Naive thymus-derived CD8-positive, alpha-beta T cell (primary cell): Measurements from ENCODE around the gene MEFV. TPM values are rescaled to one million over a fixed set of nuclear protein-coding genes. Genes with fewer than 3 reads are reported as not detected.

ENCODE experiments used
- ATAC-seq, 2 donors: fragments of 150-1000 bp; cut with Tn5 transposase in 1 of 2; sonication (Bioruptor Pico), chemical (Tn5 transposase) in 1 of 2; 1 replicate in 1 of 2; 2 replicates in 1 of 2; pipeline ENCODE4 v1.10.0; 2021; ENCODE audit warnings: mild to moderate bottlenecking in 2 of 2, moderate library complexity in 2 of 2
- POLR2A ChIA-PET: fragments of 350-600 bp; sonication (Branson Sonifier 250); formaldehyde crosslinking; loops from one replicate; lab custom pipeline; 2021; ENCODE audit warnings: antibody characterized with exemption; lab: Charles Lee
- DNase-seq, 10 donors: peaks; one replicate each; pipeline versions ENCODE4 v3.0.0 to v3.0.0-alpha.2; 2020 to 2022
- H3K27ac Mint-ChIP-seq, 10 donors: one replicate each; pipeline ENCODE4 v1.8.0; 2020 to 2022; ENCODE audit warnings: mild to moderate bottlenecking in 10 of 10, mixed read lengths in 10 of 10, moderate library complexity in 4 of 10, inconsistent platforms in 1 of 10
- H3K27me3 Mint-ChIP-seq, 5 donors: one replicate each; pipeline ENCODE4 v1.8.0; 2021 to 2022; ENCODE audit warnings: mixed read lengths in 5 of 5
- H3K36me3 Mint-ChIP-seq, 3 donors: one replicate each; pipeline ENCODE4 v1.8.0; 2020 to 2022; ENCODE audit warnings: mixed read lengths in 3 of 3, mild to moderate bottlenecking in 2 of 3, inconsistent platforms in 1 of 3
- H3K4me1 Mint-ChIP-seq, 4 donors: one replicate each; pipeline ENCODE4 v1.8.0; 2021 to 2022; ENCODE audit warnings: mixed read lengths in 4 of 4
- H3K4me3 Mint-ChIP-seq, 10 donors: one replicate each; pipeline ENCODE4 v1.8.0; 2020 to 2022; ENCODE audit warnings: mild to moderate bottlenecking in 10 of 10, mixed read lengths in 10 of 10, moderate library complexity in 6 of 10, inconsistent platforms in 1 of 10
- H3K9me3 Mint-ChIP-seq, 9 donors: one replicate each; pipeline ENCODE4 v1.8.0; 2020 to 2022; ENCODE audit warnings: mixed read lengths in 9 of 9, mild to moderate bottlenecking in 3 of 9, inconsistent platforms in 1 of 9, moderate library complexity in 1 of 9
- polyA plus RNA-seq, 3 donors: library from polyadenylated mRNA; unstranded; fragments of 300-500 nt; fragmentation: Illumina TruSeq; gene quantifications; one replicate each; pipeline ENCODE4 v1.2.3, GENCODE V29; 2021
- total RNA-seq, 8 experiments: library from RNA in 2 of 8; stranded (reverse) in 2 of 8; gene quantifications; one replicate each; pipeline ENCODE4 v1.2.3 and lab custom pipeline; 2021 to 2026

MEFV gene
- total and polyA plus RNA-seq, 5 experiments from 2014 or later = 0.41 to 0.60 TPM; not detected in 3

DNA sequence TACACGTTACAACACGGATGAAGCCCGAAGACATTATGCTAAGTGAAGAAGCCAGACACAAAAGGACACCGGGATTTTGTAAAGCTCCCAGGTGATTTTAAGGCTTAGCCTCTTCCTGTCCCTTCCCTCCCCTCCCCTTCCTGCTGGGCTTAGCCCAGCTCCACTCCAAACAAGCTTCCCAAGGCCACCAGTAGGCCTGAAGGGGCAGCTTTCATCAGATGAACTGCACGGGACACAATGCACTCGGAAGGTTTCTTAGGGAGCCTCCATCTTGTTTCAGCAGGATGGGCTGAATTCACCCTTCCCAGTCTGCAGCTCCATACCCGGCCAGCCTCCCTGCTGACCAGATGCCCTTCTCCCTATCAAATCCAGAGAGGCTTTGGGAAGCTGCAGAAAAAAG lies 10.4 kb downstream of the MEFV start:
- Mint-ChIP-seq H3K4me3 (no peak overlapping the region), H3K27ac (no peak overlapping the region), H3K27me3 (peaks cover 0 to 13% (median 3%) of the 10 kb centered on the region in 5 donors), H3K4me1 (peaks cover 0 to 3% (median 1%) of the 10 kb centered on the region in 4 donors), H3K9me3 (no peaks in the 10 kb centered on the region), H3K36me3 (peaks cover 0 to 4% (median 2%) of the 10 kb centered on the region in 3 donors)
- ATAC-seq = no peak
- POLR2A ChIA-PET = no interaction called here
- no peak for DNase-seq

DNA sequence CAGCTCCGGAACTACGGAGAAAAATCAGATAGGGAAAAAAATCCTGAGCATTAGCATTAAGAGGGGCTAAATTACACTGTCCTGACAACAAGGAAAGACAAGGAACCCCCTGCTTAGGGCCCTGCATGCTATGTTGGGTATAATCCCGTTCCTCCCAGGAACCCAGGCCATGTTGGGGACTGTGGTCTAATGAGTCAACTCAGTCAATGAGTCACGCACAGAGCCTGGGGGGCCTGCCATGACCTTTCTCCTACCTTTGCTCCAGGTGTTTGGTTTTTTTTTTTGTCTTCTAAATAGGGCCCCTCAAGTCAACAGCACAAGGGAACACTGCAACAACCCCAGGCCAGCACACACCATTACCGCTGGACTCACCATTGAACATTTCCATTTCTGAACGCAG lies 12.6 kb downstream of the MEFV start:
- Mint-ChIP-seq H3K36me3 (peaks cover 0 to 4% (median 2%) of the 10 kb centered on the region in 3 donors), H3K27ac (peak overlapping the region in 1 of 10 donors; percentile 67), H3K4me1 (peaks cover 0 to 3% (median 1%) of the 10 kb centered on the region in 4 donors), H3K27me3 (peaks cover 2 to 14% (median 4%) of the 10 kb centered on the region in 5 donors), H3K9me3 (no peaks in the 10 kb centered on the region), H3K4me3 (no peak overlapping the region)
- POLR2A ChIA-PET = no interaction called here
- no peak for ATAC-seq
- no peak for DNase-seq

DNA sequence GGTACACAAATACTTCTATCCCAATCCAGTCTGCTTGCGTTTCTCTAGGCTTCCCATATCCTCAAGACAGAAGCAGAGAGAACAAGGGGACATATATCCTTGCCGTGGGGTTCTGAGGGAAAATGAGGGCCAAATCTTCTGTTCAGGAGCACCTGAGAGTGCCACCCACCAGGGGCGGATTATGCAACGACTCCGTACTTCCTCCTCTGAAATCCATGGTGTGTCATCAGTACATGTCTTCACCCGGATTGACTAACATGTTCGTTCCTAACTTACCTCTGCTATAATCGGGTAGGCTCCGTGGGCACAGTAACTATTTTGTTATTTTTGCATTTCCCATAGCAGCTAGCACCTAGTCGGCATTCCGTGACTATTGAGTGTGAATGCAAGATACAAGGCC lies 13.7 kb downstream of the MEFV start:
- peaks cover 0 to 3% (median 1%) of the 10 kb centered on the region in 4 donors for H3K4me1 Mint-ChIP-seq
- H3K9me3 Mint-ChIP-seq = no peaks in the 10 kb centered on the region
- H3K27ac Mint-ChIP-seq = no peak overlapping the region
- ATAC-seq (no peak), DNase-seq (no peak)
- H3K4me3 Mint-ChIP-seq = no peak overlapping the region
- H3K36me3 Mint-ChIP-seq = peaks cover 0 to 4% (median 2%) of the 10 kb centered on the region in 3 donors
- peaks cover 2 to 13% (median 4%) of the 10 kb centered on the region in 5 donors for H3K27me3 Mint-ChIP-seq
- POLR2A ChIA-PET = interaction anchor here (0.6 to 0.7 kb wide), 3 partner anchors 9 to 330 kb away, joined by 3 to 5 read pairs (median 5); no protein-coding TSS in a partner anchor

DNA sequence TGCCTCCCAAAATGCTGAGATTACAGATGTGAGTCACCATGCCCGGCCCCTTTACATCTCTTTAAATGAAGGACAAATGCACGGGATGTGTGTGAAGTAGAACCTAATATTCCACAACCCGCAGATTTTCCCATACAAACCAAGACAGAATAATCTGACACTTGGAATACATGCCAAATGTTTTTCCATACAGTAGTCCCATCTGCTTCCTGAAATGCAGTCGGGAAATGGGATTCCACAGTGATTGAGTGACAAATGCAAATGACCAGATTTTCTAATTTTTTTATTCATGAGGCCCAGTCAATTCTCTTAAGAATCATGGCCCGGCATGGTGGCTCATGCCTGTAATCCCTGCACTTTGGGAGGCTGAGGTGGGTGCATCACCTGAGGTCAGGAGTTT lies 14.7 kb downstream of the MEFV start:
- H3K4me3 Mint-ChIP-seq = no peak overlapping the region
- H3K27me3 Mint-ChIP-seq = peaks cover 2 to 13% (median 4%) of the 10 kb centered on the region in 5 donors
- H3K27ac Mint-ChIP-seq = no peak overlapping the region
- ATAC-seq (no peak), DNase-seq (no peak)
- POLR2A ChIA-PET = interaction anchor here (0.6 to 0.7 kb wide), 3 partner anchors 8 to 331 kb away, joined by 3 to 5 read pairs (median 4); no protein-coding TSS in a partner anchor
- H3K36me3 Mint-ChIP-seq = peaks cover 0 to 4% (median 2%) of the 10 kb centered on the region in 3 donors
- H3K4me1 Mint-ChIP-seq = peaks cover 0 to 3% (median 1%) of the 10 kb centered on the region in 4 donors
- H3K9me3 Mint-ChIP-seq = peaks cover 0 to 3% (median 0%) of the 10 kb centered on the region in 9 donors

DNA sequence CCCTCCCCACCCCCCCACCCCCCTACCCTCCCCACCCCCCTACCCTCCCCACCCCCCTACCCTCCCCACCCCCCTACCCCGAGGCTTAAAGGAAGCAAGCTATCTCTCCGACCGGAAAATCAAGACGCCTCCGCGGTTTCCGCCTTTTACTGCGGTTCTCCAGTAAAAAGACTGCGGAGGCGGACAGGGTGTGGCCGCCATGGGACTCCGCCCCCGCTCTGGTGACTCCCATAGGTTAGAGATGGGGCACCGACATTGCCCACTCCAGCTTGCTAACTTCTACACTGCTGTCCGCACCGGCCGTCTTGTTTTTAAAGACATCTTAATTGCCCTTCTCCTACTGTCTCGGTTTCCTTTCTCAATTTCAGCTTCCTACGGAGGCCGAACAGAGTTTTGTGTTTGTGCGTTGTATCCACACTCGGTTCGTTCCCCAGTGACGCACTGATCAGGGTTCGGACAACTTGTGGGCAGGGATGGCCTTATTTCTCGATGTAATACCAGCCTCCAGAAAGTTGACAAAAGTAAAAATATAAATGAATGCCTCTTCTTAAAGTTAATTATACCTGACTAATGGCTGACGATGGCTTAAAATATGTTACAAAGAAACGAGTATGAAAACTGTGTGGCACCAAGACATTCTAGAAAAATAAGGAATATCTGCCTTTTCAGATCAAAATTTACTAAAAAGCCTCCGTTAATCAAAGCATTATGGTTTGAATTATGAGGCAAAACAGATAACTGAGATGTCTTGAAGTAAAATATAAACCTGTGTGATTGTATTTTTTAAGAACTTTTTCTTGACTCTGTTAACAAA lies 20.4 kb downstream of the MEFV start:
- Mint-ChIP-seq H3K9me3 (peaks cover 0 to 5% (median under 1%) of the 10 kb centered on the region in 9 donors), H3K4me3 (peak overlapping the region; percentile 68 to 82 (median 76)), H3K36me3 (peaks cover 11 to 25% (median 24%) of the 10 kb centered on the region in 3 donors), H3K4me1 (peaks cover 16 to 36% (median 34%) of the 10 kb centered on the region in 4 donors), H3K27ac (peak overlapping the region; percentile 48 to 92 (median 84)), H3K27me3 (peaks cover 0 to 2% (median 1%) of the 10 kb centered on the region in 5 donors)
- no peak for ATAC-seq
- peak in 8 of 10 donors; percentile 39 to 70 (median 48) for DNase-seq
- POLR2A ChIA-PET = interaction anchor here (0.6 to 4.0 kb wide), 19 partner anchors 10 to 221 kb away, joined by 3 to 25 read pairs (median 4); partner anchors contain the start of genes NAA60, ZNF213, ZNF263 and ZNF597

DNA sequence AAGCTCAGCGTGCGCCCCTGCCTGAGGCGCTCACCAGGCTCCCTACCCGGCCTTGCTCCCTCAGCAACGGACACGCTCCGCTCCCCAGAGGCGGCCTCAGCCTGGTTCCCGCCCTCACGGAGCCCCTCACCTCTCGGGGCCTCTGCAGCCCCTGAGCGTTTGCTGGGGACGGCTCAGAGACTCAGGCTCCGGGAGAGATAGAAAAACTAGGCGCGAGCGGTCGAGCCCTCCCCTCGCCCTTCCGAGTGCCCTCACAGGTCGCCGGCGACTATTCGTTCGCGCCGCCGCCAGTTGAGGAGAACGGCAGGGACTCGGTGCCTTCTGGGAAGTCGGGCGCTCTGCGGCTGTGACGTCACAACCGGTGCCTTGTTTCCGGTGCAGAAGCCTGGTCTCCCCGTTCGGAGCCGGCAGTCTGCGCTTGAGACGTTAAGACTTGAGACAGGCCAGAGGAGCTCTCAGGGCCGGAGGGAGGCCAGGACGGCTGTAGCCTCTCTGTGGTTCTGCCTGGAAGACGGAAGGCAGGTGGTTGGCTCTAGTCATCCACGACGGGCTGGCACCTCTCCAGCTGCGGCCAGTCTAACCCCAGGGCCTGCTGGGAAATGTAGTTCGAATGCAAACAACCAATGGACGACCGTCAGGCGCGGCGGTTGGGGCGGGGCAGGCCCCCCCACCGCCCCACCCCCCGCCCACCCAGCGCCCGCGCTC lies 21.4 kb downstream of the MEFV start, which contains the start of gene ZNF200:
Gene ZNF200 (minus strand): TSS at position 302 of the 705 bp plus-strand sequence. CDS start 1,403 bp downstream, outside the sequence.
- POLR2A ChIA-PET = interaction anchor here (0.6 to 4.0 kb wide), 23 partner anchors 9 to 222 kb away, joined by 3 to 25 read pairs (median 5); partner anchors contain the start of genes NAA60, ZNF174, ZNF263 and ZNF597
- ATAC-seq (peak; percentile 92 to 94), DNase-seq (peak; percentile 85 to 99 (median 92))
- H3K27me3 Mint-ChIP-seq = peaks cover 0 to under 1% (median 0%) of the 10 kb centered on the region in 5 donors
- peak within 1 kb of the TSS; percentile 90 to 99 (median 98) for H3K27ac Mint-ChIP-seq
- peaks cover 0 to 15% (median 10%) of the 10 kb centered on the region in 9 donors for H3K9me3 Mint-ChIP-seq
- peak within 1 kb of the TSS; percentile 92 to 99 (median 95) for H3K4me3 Mint-ChIP-seq
- H3K36me3 Mint-ChIP-seq = peaks cover 22 to 35% (median 35%) of the 10 kb centered on the region in 3 donors
- H3K4me1 Mint-ChIP-seq = peaks cover 18 to 39% (median 34%) of the 10 kb centered on the region in 4 donors

DNA sequence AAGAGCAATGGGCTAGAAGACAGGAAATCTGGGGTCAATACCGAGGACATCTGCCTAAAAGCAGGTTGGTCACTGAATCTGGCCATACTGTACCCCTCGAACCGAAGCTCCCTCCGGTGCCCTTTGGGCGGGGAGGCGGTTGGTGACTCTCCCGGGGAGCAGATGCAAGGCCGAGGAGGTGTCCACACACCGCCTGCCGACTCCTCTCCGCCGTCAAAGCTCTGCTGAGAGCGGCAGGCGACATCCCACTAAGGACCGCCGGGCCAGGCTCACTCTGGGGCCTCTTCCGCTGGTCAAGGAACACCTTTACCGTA lies 21.9 kb downstream of the MEFV start:
- Mint-ChIP-seq H3K27ac (peak overlapping the region; percentile 90 to 99 (median 98)), H3K9me3 (peaks cover 0 to 17% (median 12%) of the 10 kb centered on the region in 9 donors), H3K27me3 (no peaks in the 10 kb centered on the region), H3K4me3 (peak overlapping the region; percentile 92 to 99 (median 95)), H3K4me1 (peaks cover 18 to 39% (median 34%) of the 10 kb centered on the region in 4 donors), H3K36me3 (peaks cover 24 to 40% (median 39%) of the 10 kb centered on the region in 3 donors)
- POLR2A ChIA-PET = interaction anchor here (0.6 to 4.0 kb wide), 20 partner anchors 9 to 223 kb away, joined by 3 to 25 read pairs (median 5); partner anchors contain the start of genes NAA60, ZNF174, ZNF263 and ZNF597
- no peak for ATAC-seq
- peak in 1 of 10 donors; percentile 4 for DNase-seq

DNA sequence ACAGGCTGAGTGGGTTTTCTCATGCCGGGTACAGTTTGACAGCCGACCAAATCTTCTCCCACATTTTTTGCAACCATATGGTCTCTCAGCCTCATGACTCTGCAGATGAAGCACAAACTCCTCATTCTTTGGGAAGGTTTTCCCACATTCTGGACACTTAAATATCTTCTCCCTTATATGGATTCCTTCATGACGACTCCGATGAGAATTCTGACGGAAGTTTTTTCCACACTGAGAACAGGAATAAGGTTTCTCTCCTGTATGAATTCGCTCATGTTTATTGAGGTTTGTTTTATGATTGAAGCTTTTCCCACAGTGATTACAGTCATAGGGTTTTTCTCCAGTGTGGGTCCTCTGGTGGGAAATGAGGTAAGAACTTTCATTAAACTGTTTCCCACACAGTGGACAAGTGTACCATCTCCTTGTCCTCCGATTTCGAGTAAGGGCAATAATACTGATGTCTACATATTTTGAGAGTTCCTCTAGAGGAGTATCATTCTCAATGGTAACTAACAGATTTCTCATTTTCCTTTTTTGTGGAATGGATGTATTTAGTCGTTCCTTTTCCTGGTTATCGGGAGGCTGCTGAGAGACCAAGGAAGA lies 32.4 kb downstream of the MEFV start:
- Mint-ChIP-seq H3K4me3 (no peak overlapping the region), H3K36me3 (peaks cover 54 to 72% (median 59%) of the 10 kb centered on the region in 3 donors), H3K4me1 (no peaks in the 10 kb centered on the region), H3K27me3 (no peaks in the 10 kb centered on the region), H3K27ac (no peak overlapping the region), H3K9me3 (peaks cover 13 to 82% (median 35%) of the 10 kb centered on the region in 9 donors)
- DNase-seq (no peak), ATAC-seq (no peak)
- POLR2A ChIA-PET = interaction anchor here (1.0 to 1.6 kb wide), 3 partner anchors 8 to 12 kb away, joined by 3 to 8 read pairs (median 5); partner anchors contain the start of gene ZNF200

DNA sequence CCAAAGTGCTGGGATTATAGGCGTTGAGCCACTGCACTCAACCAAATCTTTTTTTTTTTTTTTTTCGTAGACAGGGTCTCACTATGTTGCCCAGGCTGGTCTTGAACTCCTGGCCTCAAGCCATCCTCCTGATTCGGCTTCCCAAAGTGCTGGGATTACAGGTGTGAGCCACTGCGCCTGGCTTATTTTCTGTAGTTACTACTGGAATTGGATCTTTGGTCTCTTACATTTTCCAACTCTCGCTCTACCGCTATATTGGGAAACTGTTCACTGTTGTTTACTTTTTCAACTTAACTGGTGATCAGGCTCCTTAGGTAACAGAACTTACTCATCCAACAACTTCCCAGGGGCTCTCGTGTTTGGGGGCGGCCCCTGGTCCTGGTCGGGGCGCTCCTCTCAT lies 35.6 kb downstream of the MEFV start:
- H3K9me3 Mint-ChIP-seq = peaks cover 13 to 82% (median 37%) of the 10 kb centered on the region in 9 donors
- peak overlapping the region in 1 of 10 donors; percentile 56 for H3K27ac Mint-ChIP-seq
- POLR2A ChIA-PET = interaction anchor here (0.9 to 2.0 kb wide), 2 partner anchors 12 to 14 kb away, joined by 5 to 6 read pairs; partner anchors contain the start of gene ZNF200
- ATAC-seq (no peak), DNase-seq (no peak)
- no peaks in the 10 kb centered on the region for H3K27me3 Mint-ChIP-seq
- peaks cover 33 to 60% (median 47%) of the 10 kb centered on the region in 3 donors for H3K36me3 Mint-ChIP-seq
- H3K4me1 Mint-ChIP-seq = peaks cover 8 to 20% (median 15%) of the 10 kb centered on the region in 4 donors
- no peak overlapping the region for H3K4me3 Mint-ChIP-seq

DNA sequence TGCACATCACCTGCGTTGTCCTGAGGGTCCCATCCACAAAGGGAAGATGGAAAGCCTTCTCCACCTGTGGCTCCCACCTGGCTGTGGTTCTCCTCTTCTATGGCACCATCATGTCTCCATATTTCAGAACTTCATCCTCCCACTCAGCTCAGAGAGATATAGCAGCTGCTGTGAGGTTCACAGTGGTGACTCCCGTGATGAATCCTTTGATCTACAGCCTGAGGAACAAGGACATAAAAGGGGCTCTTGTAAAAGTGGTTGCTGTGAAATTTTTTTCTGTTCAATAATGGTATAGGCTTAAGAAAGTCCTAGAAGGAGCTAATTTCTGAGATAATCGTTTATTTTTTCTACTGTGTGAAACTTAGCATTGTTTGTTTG lies 40.2 kb downstream of the MEFV start:
- Mint-ChIP-seq H3K4me3 (peak overlapping the region; percentile 55 to 88 (median 80)), H3K36me3 (peaks cover 0 to 33% (median 28%) of the 10 kb centered on the region in 3 donors), H3K4me1 (peaks cover 22 to 47% (median 42%) of the 10 kb centered on the region in 4 donors), H3K27me3 (no peaks in the 10 kb centered on the region), H3K27ac (peak overlapping the region; percentile 94 to 100 (median 99)), H3K9me3 (peaks cover 0 to 64% (median 23%) of the 10 kb centered on the region in 9 donors)
- DNase-seq (peak in 5 of 10 donors; percentile 29 to 54 (median 42)), ATAC-seq (peak; percentile 22 to 38)
- POLR2A ChIA-PET = interaction anchor here (0.7 to 3.7 kb wide), 16 partner anchors 8 to 348 kb away, joined by 3 to 25 read pairs (median 6); partner anchors contain the start of genes CLUAP1, OR1F1, ZNF174 and ZNF200

DNA sequence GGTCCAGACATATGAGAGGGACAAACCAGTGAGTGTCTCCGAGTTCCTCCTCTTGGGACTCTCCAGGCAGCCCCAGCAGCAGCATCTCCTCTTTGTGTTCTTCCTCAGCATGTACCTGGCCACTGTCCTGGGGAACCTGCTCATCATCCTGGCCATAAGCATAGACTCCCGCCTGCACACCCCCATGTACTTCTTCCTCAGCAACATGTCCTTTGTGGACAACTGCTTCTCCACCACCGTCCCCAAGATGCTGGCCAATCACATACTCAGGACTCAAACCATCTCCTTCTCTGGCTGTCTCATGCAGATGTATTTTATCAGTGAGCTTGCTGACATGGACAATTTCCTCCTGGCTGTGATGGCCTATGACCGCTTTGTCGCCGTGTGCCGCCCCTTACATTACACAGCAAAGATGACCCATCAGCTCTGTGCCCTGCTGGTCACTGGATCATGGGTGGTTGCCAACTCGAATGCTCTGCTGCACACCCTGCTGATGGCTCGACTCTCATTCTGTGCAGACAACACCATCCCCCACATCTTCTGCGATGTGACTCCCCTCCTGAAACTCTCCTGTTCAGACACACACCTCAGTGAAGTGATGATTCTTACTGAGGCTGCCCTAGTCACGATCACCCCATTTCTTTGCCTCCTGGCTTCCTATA lies 40.7 kb downstream of the MEFV start:
- POLR2A ChIA-PET = interaction anchor here (0.7 to 3.7 kb wide), 18 partner anchors 8 to 347 kb away, joined by 3 to 25 read pairs (median 6); partner anchors contain the start of genes CLUAP1, OR1F1, ZNF174 and ZNF200
- Mint-ChIP-seq H3K4me3 (peak overlapping the region; percentile 55 to 88 (median 80)), H3K27ac (peak overlapping the region; percentile 94 to 100 (median 99)), H3K4me1 (peaks cover 22 to 47% (median 42%) of the 10 kb centered on the region in 4 donors), H3K27me3 (no peaks in the 10 kb centered on the region), H3K9me3 (peaks cover 0 to 59% (median 20%) of the 10 kb centered on the region in 9 donors), H3K36me3 (peaks cover 0 to 31% (median 28%) of the 10 kb centered on the region in 3 donors)
- ATAC-seq (peak in 1 of 2 donors; percentile 11), DNase-seq (peak in 3 of 10 donors; percentile 10 to 36 (median 28))
